Upper lobe of right lung (tissue), 1 donor: ENCODE measurements around the gene TAPT1. TPM values are rescaled to one million over a fixed set of nuclear protein-coding genes. Genes with fewer than 3 reads are reported as not detected.

Experiments used
- ATAC-seq: fragments of 200-7000 bp; cut with Tn5 transposase; one replicate; pipeline ENCODE4 v1.9.1; 2020; ENCODE audit warnings: mild to moderate bottlenecking, moderate library complexity
- DNase-seq: peaks from one replicate; pipeline ENCODE4 v3.0.0-alpha.2; 2020
- H3K27ac ChIP-seq: fragments of 200-600 bp; one replicate; pipeline ENCODE4 v1.8.0; 2022
- H3K27me3 ChIP-seq: fragments of 200-600 bp; one replicate; pipeline ENCODE4 v1.8.0; 2022; ENCODE audit warnings: mild to moderate bottlenecking
- H3K36me3 ChIP-seq: fragments of 200-600 bp; one replicate; pipeline ENCODE4 v1.8.0; 2022
- H3K4me1 ChIP-seq: fragments of 200-600 bp; one replicate; pipeline ENCODE4 v1.8.0; 2022
- H3K4me3 ChIP-seq: fragments of 200-600 bp; one replicate; pipeline ENCODE4 v1.8.0; 2022; ENCODE audit warnings: mild to moderate bottlenecking
- H3K9me3 ChIP-seq: fragments of 200-600 bp; one replicate; pipeline ENCODE4 v1.8.0; 2022
- CTCF ChIP-seq: fragments of 200-600 bp; IDR thresholded peaks from one replicate; pipeline ENCODE4 v1.8.0; 2022; ENCODE audit warnings: antibody characterized with exemption
- intact Hi-C: fragments of 100-400 bp; cut with DNase I; formaldehyde crosslinking; loops from one replicate; pipeline ENCODE4 v1.11.0; 2022
- total RNA-seq: library from RNA; stranded (reverse); fragmentation: NEBNext Ultra II Directional; extraction: Animal tissue kit (Norgen Biotek cat#: 25700); gene quantifications from one replicate; pipeline ENCODE4 v1.2.1, GENCODE V29; 2021
- donor health status: DM: no; HTN: yes; CAD: no; lungs with severe emphysema.

TAPT1 gene
- total RNA-seq, 1 donor from 2014 or later, result 66.5 TPM

DNA sequence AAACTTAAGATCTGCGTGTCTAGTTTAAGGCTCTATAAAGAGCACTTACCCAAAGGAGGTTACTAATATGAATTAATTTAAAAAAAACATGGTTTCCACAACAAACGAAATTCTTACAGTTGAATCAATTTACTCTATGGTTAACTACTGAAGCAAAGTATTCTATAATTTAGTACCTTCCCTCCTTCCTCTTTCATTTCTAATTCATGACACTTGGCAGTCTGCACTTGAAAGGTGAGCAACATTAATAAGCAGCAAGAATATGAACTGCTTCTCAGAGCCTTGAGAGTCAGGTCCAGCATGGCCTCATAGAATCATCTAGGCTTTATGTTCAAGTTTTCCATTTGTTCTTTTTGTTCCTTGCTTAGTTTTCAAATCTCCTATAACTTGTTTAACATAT lies 42.7 kb downstream of the TAPT1 start:
- ATAC-seq, result no peak
- peaks cover 50% of the 10 kb centered on the region for H3K36me3 ChIP-seq

GRCh38 chr4:16176621-16177020 lies 49.6 kb downstream of the TAPT1 start:
- no peak overlapping the region for H3K27ac ChIP-seq
- TF ChIP-seq CTCF, result no peak
- DNase-seq, result no peak
- no peaks in the 10 kb centered on the region for H3K4me1 ChIP-seq
- no peak overlapping the region for H3K4me3 ChIP-seq
- H3K9me3 ChIP-seq, result no peaks in the 10 kb centered on the region
- H3K27me3 ChIP-seq, result no peaks in the 10 kb centered on the region
- intact Hi-C loops, result no loop called here
- H3K36me3 ChIP-seq, result peaks cover 90% of the 10 kb centered on the region
- ATAC-seq, result no peak

More for the DNA sequence above, 42.7 kb downstream of the TAPT1 start:
- no peak for TF ChIP-seq CTCF
- Histone ChIP-seq H3K9me3 (no peaks in the 10 kb centered on the region), H3K4me1 (no peaks in the 10 kb centered on the region), H3K27ac (no peak overlapping the region), H3K4me3 (no peak overlapping the region), H3K27me3 (no peaks in the 10 kb centered on the region)
- intact Hi-C loops, result no loop called here
- no peak for DNase-seq

- no peaks in the 10 kb centered on the region for H3K9me3 ChIP-seq
- H3K27me3 ChIP-seq, result no peaks in the 10 kb centered on the region
- intact Hi-C loops, result no loop called here
- peaks cover 96% of the 10 kb centered on the region for H3K36me3 ChIP-seq
- no peak for TF ChIP-seq CTCF
- H3K4me1 ChIP-seq, result no peaks in the 10 kb centered on the region
- ATAC-seq (no peak), DNase-seq (no peak)
- no peak overlapping the region for H3K4me3 ChIP-seq
- H3K27ac ChIP-seq, result no peak overlapping the region
These were observed 54.4 kb downstream of the TAPT1 start for GRCh38 chr4:16171831-16172230.

DNA sequence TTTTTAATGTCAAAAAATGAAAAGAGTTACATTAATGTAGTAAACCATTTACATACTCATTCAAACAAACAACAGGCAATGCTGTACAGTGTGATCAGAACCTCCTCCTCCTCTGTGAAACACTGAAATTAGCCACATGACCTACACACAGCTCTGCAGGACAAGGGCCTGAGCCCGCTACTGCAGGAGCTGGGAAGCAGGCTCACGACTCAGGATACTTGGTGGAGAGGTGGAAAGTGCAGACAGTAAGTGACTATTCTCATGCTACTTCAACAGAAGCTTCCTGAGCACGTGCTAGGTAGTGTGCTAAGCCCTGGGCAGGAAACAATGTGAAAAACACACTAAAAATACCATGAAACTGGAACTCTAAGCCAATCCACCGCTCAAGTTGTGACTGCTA lies 56.8 kb downstream of the TAPT1 start:
- H3K27ac ChIP-seq, result no peak overlapping the region
- H3K9me3 ChIP-seq, result no peaks in the 10 kb centered on the region
- H3K27me3 ChIP-seq, result no peaks in the 10 kb centered on the region
- no peak for TF ChIP-seq CTCF
- peaks cover 96% of the 10 kb centered on the region for H3K36me3 ChIP-seq
- H3K4me1 ChIP-seq, result no peaks in the 10 kb centered on the region
- intact Hi-C loops, result no loop called here
- no peak overlapping the region for H3K4me3 ChIP-seq
- ATAC-seq (no peak), DNase-seq (no peak)

DNA sequence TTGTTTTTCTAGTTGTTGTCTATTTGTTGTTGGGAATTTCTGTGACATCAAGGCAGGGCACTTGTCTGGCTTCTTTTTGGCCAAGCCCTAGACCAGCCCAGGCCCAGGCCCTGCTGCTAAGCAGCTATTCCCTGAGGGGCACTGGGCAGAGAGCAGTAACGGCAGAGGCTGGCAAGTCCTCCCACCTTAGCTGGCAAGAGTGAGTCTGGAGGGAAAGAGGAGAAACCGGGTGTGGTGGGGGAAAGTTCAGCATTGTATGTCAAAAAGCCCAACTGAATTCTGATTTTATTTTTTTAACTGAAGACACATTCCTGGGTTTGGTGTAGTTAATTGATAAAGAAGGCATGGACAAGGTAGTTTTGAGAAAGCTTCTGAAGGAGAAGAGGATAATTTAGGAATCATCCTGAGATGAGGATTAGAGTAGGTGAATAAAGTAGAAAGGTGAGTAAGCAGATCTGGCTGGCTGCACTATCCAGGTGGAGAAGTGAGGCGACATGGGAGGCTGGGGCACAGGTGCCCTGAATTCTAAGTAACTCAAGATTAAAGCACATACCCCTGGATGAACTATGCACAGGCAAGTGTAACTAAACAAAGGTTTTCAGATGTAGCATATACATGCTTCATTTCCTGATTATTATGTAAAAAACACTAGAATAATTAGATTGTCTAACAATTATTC lies 57.4 kb downstream of the TAPT1 start:
- Histone ChIP-seq H3K36me3 (peaks cover 96% of the 10 kb centered on the region), H3K4me3 (no peak overlapping the region), H3K4me1 (no peaks in the 10 kb centered on the region), H3K27ac (no peak overlapping the region), H3K9me3 (no peaks in the 10 kb centered on the region), H3K27me3 (no peaks in the 10 kb centered on the region)
- TF ChIP-seq CTCF, result no peak
- ATAC-seq (no peak), DNase-seq (no peak)
- intact Hi-C loops, result no loop called here

DNA sequence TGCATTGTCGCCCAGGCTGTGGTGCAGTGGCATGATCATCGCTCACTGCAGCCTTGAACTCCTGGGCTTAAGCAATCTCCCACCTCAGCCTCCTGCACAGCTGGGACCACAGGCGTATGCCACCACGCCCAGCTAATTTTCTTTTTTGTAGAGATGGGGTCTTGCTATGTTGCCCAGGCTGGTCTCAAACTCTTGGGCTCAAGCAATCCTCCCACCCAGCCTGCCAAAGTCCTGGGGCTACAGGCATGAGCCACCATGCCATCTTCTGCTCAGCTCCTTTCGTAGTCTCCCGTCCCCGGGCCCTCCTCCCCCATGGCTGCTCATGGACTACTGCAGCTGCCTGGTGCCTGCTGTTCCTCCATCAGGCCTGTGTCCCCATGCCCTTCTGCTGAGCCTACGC lies 58.1 kb downstream of the TAPT1 start:
- intact Hi-C loops, result no loop called here
- Histone ChIP-seq H3K4me3 (no peak overlapping the region), H3K27me3 (no peaks in the 10 kb centered on the region), H3K9me3 (no peaks in the 10 kb centered on the region), H3K36me3 (peaks cover 95% of the 10 kb centered on the region), H3K27ac (no peak overlapping the region), H3K4me1 (no peaks in the 10 kb centered on the region)
- no peak for DNase-seq
- no peak for ATAC-seq
- TF ChIP-seq CTCF, result no peak
